ENCODE measurements around the gene CEP76.

CEP76 gene

GRCh38 chr18:12750076-12750714, 47.7 kb upstream of the CEP76 start:
- TF ChIP-seq POLR2AphosphoS5 (IDR thresholded peaks at IDR 0.05; ENCODE audit: low read depth, low read length) (no peak), REST (IDR thresholded peaks at IDR 0.05; ENCODE audit: insufficient read depth in 1 of 2, low read depth in 2 of 2, low read length in 2 of 2) (no peak), FOXP2 (optimal IDR thresholded peaks at IDR 0.05; ENCODE audit: borderline replicate concordance, extremely low read depth, extremely low read length, insufficient read depth) (no peak), SIN3A (IDR thresholded peaks at IDR 0.05; ENCODE audit: borderline replicate concordance, insufficient read depth, low read length) (no peak), TAF1 (IDR thresholded peaks at IDR 0.05; ENCODE audit: borderline replicate concordance, insufficient read depth, low read length) (no peak)

- TF ChIP-seq REST (IDR thresholded peaks at IDR 0.05; ENCODE audit: insufficient read depth in 1 of 2, low read depth in 2 of 2, low read length in 2 of 2) = no peak
- no peak for TF ChIP-seq POLR2AphosphoS5 (IDR thresholded peaks at IDR 0.05; ENCODE audit: low read depth, low read length)
- TF ChIP-seq TAF1 (IDR thresholded peaks at IDR 0.05; ENCODE audit: borderline replicate concordance, insufficient read depth, low read length) = no peak
- no peak for TF ChIP-seq SIN3A (IDR thresholded peaks at IDR 0.05; ENCODE audit: borderline replicate concordance, insufficient read depth, low read length)
- TF ChIP-seq FOXP2 (optimal IDR thresholded peaks at IDR 0.05; ENCODE audit: borderline replicate concordance, extremely low read depth, extremely low read length, insufficient read depth) = no peak
Observed at GRCh38 chr18:12749121-12749520, 46.6 kb upstream of the CEP76 start.

GRCh38 chr18:12748671-12749070, 46.1 kb upstream of the CEP76 start:
- TF ChIP-seq TAF1 (IDR thresholded peaks at IDR 0.05; ENCODE audit: borderline replicate concordance, insufficient read depth, low read length) (no peak), FOXP2 (optimal IDR thresholded peaks at IDR 0.05; ENCODE audit: borderline replicate concordance, extremely low read depth, extremely low read length, insufficient read depth) (no peak), SIN3A (IDR thresholded peaks at IDR 0.05; ENCODE audit: borderline replicate concordance, insufficient read depth, low read length) (no peak), REST (IDR thresholded peaks at IDR 0.05; ENCODE audit: insufficient read depth in 1 of 2, low read depth in 2 of 2, low read length in 2 of 2) (no peak)

- TF ChIP-seq POLR2AphosphoS5 (IDR thresholded peaks at IDR 0.05; ENCODE audit: low read depth, low read length) (no peak), TAF1 (IDR thresholded peaks at IDR 0.05; ENCODE audit: borderline replicate concordance, insufficient read depth, low read length) (no peak), REST (IDR thresholded peaks at IDR 0.05; ENCODE audit: insufficient read depth in 1 of 2, low read depth in 2 of 2, low read length in 2 of 2) (no peak), FOXP2 (optimal IDR thresholded peaks at IDR 0.05; ENCODE audit: borderline replicate concordance, extremely low read depth, extremely low read length, insufficient read depth) (no peak), SIN3A (IDR thresholded peaks at IDR 0.05; ENCODE audit: borderline replicate concordance, insufficient read depth, low read length) (no peak)
Observed at GRCh38 chr18:12747530-12748315, 45.2 kb upstream of the CEP76 start.
